ENCODE results near the gene CBLB.

Gene CBLB

DNA sequence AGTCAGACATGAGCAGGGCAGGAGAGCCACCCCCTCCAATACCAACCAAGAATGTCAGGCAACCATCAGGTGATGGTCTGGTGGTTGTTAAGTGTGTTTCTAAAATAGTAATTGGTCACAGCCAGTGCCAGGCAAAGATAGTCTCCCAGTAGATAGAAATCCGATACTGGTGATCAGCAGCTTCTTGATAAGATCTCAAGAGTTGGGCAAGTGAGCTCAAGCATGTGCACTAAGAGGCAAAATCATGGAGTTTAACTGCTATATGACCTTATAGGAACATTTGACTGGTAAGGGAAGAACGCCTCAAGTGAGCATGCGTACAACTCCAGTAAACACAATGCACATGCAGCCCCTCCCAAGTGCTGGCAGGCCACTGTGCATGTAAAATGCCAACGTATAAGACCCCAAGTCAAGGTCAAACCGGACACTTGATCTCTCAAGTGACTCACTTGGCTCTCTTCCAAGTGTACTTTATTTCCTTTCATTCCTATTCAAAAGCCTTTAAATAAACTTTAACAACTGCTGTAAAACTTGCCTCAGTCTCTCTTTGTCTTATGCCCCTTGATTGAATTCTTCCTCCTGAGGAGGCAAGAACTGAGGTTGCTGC is 36.0 kb upstream of the CBLB start:
- Histone ChIP-seq H3K4me3 (ENCODE audit: severe bottlenecking) (no peak overlapping the region), H3K27ac (ENCODE audit: poor library complexity, severe bottlenecking) (peak overlapping the region; percentile 61), H3K9me3 (ENCODE audit: severe bottlenecking) (no peaks in the 10 kb centered on the region), H3K36me3 (ENCODE audit: low read depth) (no peaks in the 10 kb centered on the region), H3K27me3 (ENCODE audit: insufficient read depth, poor library complexity, severe bottlenecking) (no peaks in the 10 kb centered on the region), H3K4me1 (ENCODE audit: insufficient read depth, poor library complexity, severe bottlenecking) (peaks cover 36% of the 10 kb centered on the region)
- DNase-seq (ENCODE audit: low spot score) (no peak), ATAC-seq (ENCODE audit: low read depth) (no peak)
- TF ChIP-seq, protein P1, sequence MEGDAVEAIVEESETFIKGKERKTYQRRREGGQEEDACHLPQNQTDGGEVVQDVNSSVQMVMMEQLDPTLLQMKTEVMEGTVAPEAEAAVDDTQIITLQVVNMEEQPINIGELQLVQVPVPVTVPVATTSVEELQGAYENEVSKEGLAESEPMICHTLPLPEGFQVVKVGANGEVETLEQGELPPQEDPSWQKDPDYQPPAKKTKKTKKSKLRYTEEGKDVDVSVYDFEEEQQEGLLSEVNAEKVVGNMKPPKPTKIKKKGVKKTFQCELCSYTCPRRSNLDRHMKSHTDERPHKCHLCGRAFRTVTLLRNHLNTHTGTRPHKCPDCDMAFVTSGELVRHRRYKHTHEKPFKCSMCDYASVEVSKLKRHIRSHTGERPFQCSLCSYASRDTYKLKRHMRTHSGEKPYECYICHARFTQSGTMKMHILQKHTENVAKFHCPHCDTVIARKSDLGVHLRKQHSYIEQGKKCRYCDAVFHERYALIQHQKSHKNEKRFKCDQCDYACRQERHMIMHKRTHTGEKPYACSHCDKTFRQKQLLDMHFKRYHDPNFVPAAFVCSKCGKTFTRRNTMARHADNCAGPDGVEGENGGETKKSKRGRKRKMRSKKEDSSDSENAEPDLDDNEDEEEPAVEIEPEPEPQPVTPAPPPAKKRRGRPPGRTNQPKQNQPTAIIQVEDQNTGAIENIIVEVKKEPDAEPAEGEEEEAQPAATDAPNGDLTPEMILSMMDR (IDR thresholded peaks at IDR 0.05; ENCODE audit: poor library complexity, severe bottlenecking), result no peak

DNA sequence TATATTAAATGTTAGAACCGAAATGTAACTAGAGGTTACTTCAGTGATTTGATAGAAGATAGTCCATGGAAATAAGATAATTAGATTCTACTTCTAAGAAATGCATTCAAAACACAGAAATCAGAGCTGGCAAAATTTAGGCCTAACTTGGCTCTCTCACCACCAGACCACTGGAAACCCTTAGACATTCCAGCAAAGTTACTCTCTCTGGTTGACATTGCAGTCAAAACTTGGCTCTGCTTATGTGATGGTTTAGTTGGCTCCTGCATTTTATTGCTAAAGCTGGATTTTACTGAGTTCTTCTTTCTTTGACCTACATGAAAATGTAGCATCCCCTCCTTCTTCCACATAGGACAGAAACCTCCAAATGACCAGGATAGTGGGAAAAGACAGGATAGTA is 35.4 kb upstream of the CBLB start:
- DNase-seq (ENCODE audit: low spot score) (no peak), ATAC-seq (ENCODE audit: low read depth) (no peak)
- Histone ChIP-seq H3K36me3 (ENCODE audit: low read depth) (no peaks in the 10 kb centered on the region), H3K27ac (ENCODE audit: poor library complexity, severe bottlenecking) (no peak overlapping the region), H3K4me1 (ENCODE audit: insufficient read depth, poor library complexity, severe bottlenecking) (peaks cover 41% of the 10 kb centered on the region), H3K4me3 (ENCODE audit: severe bottlenecking) (no peak overlapping the region), H3K27me3 (ENCODE audit: insufficient read depth, poor library complexity, severe bottlenecking) (no peaks in the 10 kb centered on the region), H3K9me3 (ENCODE audit: severe bottlenecking) (no peaks in the 10 kb centered on the region)
- TF ChIP-seq, protein P1 (IDR thresholded peaks at IDR 0.05; ENCODE audit: poor library complexity, severe bottlenecking), result no peak

DNA sequence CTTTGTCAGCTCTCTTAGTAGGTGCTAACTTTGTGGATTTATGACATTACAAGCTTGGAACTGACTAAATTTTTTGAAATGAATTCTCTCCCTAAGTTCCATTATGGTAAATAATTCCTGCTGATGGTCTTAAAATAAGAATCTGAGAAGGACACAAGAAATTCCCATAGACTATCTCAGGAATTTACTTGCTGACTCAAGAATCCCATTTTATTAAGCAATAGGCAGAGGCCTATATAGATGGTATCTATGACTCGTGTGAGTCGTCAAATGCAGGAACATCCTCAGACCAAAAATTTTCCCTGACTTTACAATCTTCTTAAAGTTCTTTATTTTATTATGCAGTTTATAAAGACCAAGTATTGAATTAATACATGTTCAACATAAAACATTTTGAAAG is 30.7 kb upstream of the CBLB start:
- peaks cover 8% of the 10 kb centered on the region for H3K4me1 ChIP-seq (ENCODE audit: insufficient read depth, poor library complexity, severe bottlenecking)
- no peak for DNase-seq (ENCODE audit: low spot score)

DNA sequence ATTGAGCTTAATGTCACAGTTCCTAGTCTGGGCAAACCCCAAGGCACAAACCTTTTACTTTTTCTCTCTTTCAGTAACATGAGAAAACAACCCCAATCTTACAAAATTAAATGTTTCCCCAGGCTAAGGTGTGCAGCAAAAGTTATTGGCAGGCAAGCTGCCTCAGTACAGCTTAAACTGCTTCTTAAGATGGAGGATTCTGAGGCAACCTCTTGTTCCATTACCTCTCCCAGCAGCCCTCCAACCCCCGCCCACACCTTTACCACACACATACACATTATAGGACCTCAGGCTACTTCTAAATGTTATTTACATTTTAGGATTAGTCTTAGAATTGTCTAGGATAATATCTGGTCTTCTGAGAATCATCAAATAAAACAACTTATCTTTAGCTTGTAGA is 22.3 kb upstream of the CBLB start:
- Histone ChIP-seq H3K4me3 (ENCODE audit: severe bottlenecking) (no peak overlapping the region), H3K27me3 (ENCODE audit: insufficient read depth, poor library complexity, severe bottlenecking) (no peaks in the 10 kb centered on the region), H3K4me1 (ENCODE audit: insufficient read depth, poor library complexity, severe bottlenecking) (no peaks in the 10 kb centered on the region), H3K9me3 (ENCODE audit: severe bottlenecking) (no peaks in the 10 kb centered on the region), H3K36me3 (ENCODE audit: low read depth) (no peaks in the 10 kb centered on the region), H3K27ac (ENCODE audit: poor library complexity, severe bottlenecking) (no peak overlapping the region)
- DNase-seq (ENCODE audit: low spot score), result no peak
- TF ChIP-seq, protein P1 (IDR thresholded peaks at IDR 0.05; ENCODE audit: poor library complexity, severe bottlenecking), result no peak
- no peak for ATAC-seq (ENCODE audit: low read depth)

More for the DNA sequence above, 30.7 kb upstream of the CBLB start:
- TF ChIP-seq, protein P1 (IDR thresholded peaks at IDR 0.05; ENCODE audit: poor library complexity, severe bottlenecking), result no peak
- ATAC-seq (ENCODE audit: low read depth), result peak; percentile 72
- Histone ChIP-seq H3K36me3 (ENCODE audit: low read depth) (no peaks in the 10 kb centered on the region), H3K27me3 (ENCODE audit: insufficient read depth, poor library complexity, severe bottlenecking) (no peaks in the 10 kb centered on the region), H3K9me3 (ENCODE audit: severe bottlenecking) (no peaks in the 10 kb centered on the region), H3K4me3 (ENCODE audit: severe bottlenecking) (no peak overlapping the region), H3K27ac (ENCODE audit: poor library complexity, severe bottlenecking) (no peak overlapping the region)

Data from RWPE2 (cell line).